NCI-H2029 treated with DMSO at 0.1 percent for 48 hours (cell line): ENCODE data around the gene DPY19L2.
"Not testable (repeated sequence)": the region's sequence is repeated elsewhere in the genome, so short reads cannot be mapped to it uniquely, and the experiment has no call there.

Experiments used
- DNase-seq: peaks from one replicate; lab custom pipeline; 2025; lab: John Stamatoyannopoulos, UW

The DPY19L2 gene

GRCh38 chr12:63663005-63663404 lies 5.3 kb downstream of the DPY19L2 start:
- not testable (repeated sequence) for DNase-seq

- not testable (repeated sequence) for DNase-seq
Observed at GRCh38 chr12:63658501-63658900, 9.8 kb downstream of the DPY19L2 start.

- DNase-seq: not testable (repeated sequence)
Observed at GRCh38 chr12:63656407-63656806, 11.9 kb downstream of the DPY19L2 start.

GRCh38 chr12:63655543-63656257 lies 12.6 kb downstream of the DPY19L2 start:
- DNase-seq: not testable (repeated sequence)

GRCh38 chr12:63654481-63654880 lies 13.8 kb downstream of the DPY19L2 start:
- not testable (repeated sequence) for DNase-seq

GRCh38 chr12:63649517-63649916 lies 18.8 kb downstream of the DPY19L2 start:
- not testable (repeated sequence) for DNase-seq

- not testable (repeated sequence) for DNase-seq
Observed at GRCh38 chr12:63643381-63644140, 24.7 kb downstream of the DPY19L2 start.

- DNase-seq: not testable (repeated sequence)
Observed at GRCh38 chr12:63624258-63624657, 44.0 kb downstream of the DPY19L2 start.

GRCh38 chr12:63615544-63615943 lies 52.7 kb downstream of the DPY19L2 start:
- DNase-seq: not testable (repeated sequence)

- DNase-seq: not testable (repeated sequence)
Observed at GRCh38 chr12:63611285-63611684, 57.0 kb downstream of the DPY19L2 start.

- DNase-seq: not testable (repeated sequence)
Observed at GRCh38 chr12:63609281-63609680, 59.0 kb downstream of the DPY19L2 start.

GRCh38 chr12:63604985-63605384 lies 63.3 kb downstream of the DPY19L2 start:
- DNase-seq: not testable (repeated sequence)

- not testable (repeated sequence) for DNase-seq
Observed at GRCh38 chr12:63594828-63595227, 73.5 kb downstream of the DPY19L2 start.

- not testable (repeated sequence) for DNase-seq
Observed at GRCh38 chr12:63584426-63584825, 83.9 kb downstream of the DPY19L2 start.

- DNase-seq: not testable (repeated sequence)
Observed at GRCh38 chr12:63583289-63583688, 85.0 kb downstream of the DPY19L2 start.

GRCh38 chr12:63577631-63578030 lies 90.7 kb downstream of the DPY19L2 start:
- DNase-seq: not testable (repeated sequence)

GRCh38 chr12:63572038-63572437 lies 96.3 kb downstream of the DPY19L2 start:
- DNase-seq: not testable (repeated sequence)

- DNase-seq: not testable (repeated sequence)
Observed at GRCh38 chr12:63558445-63558844, 109.8 kb downstream of the DPY19L2 start.

GRCh38 chr12:63551397-63551796 lies 116.9 kb downstream of the DPY19L2 start:
- DNase-seq: not testable (repeated sequence)

GRCh38 chr12:63549034-63549433 lies 119.3 kb downstream of the DPY19L2 start:
- not testable (repeated sequence) for DNase-seq

- DNase-seq: not testable (repeated sequence)
Observed at GRCh38 chr12:63545298-63545916, 122.9 kb downstream of the DPY19L2 start.

- DNase-seq: not testable (repeated sequence)
Observed at GRCh38 chr12:63538656-63539055, 129.6 kb downstream of the DPY19L2 start.
